ENCODE measurements around the gene RGS1. TPM values are rescaled to one million over a fixed set of nuclear protein-coding genes. Genes with fewer than 3 reads are reported as not detected.

Gene RGS1
- total RNA-seq, 1 experiment from 2014 or later = not detected

DNA sequence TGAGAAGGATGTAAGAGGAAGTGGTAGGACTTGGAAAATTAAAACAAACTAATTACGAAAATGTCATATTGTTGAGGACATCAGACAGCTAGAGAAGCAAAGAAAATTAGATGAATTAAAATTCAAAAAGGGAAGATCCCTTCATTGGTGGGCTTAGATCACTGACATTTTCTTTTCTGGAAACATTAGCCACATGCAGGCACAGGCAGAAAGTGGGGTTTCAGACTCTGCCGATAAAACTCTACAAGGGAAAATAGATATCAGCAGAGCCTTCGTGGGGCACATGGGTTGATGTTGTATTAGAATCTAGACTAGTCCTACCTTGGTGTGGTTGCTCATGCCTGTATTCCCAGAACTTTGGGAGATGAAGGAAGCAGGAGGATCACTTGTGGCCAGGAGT, 12.4 kb upstream of the RGS1 start:
- Histone ChIP-seq H3K36me3 (ENCODE audit: low read depth, low read length) (no peaks in the 10 kb centered on the region), H3K4me1 (ENCODE audit: insufficient read depth, low read length) (peaks cover 23% of the 10 kb centered on the region), H3K27me3 (ENCODE audit: low read length) (no peaks in the 10 kb centered on the region), H3K27ac (ENCODE audit: low read length) (no peak overlapping the region), H3F3A (ENCODE audit: low read length, unreplicated experiment) (no peaks in the 10 kb centered on the region), H3K79me2 (ENCODE audit: low read length) (no peaks in the 10 kb centered on the region), H2AFZ (ENCODE audit: low read length) (no peak overlapping the region), H3K9ac (ENCODE audit: low read length) (no peak overlapping the region), H4K20me1 (ENCODE audit: low read length) (no peaks in the 10 kb centered on the region), H3K4me3 (ENCODE audit: low read length) (no peak overlapping the region), H3K4me2 (ENCODE audit: low read length) (no peak overlapping the region), H3K9me3 (ENCODE audit: low read length) (no peaks in the 10 kb centered on the region), H3K9me2 (replicated peaks; ENCODE audit: low read length) (no peaks in the 10 kb centered on the region)
- POLR2A ChIA-PET (ENCODE audit: unreplicated experiment) = no interaction called here
- CTCF ChIA-PET = no interaction called here
- no peak for DNase-seq
- TF ChIP-seq EZH2phosphoT487 (IDR thresholded peaks at IDR 0.05; ENCODE audit: borderline replicate concordance, low read length) (no peak), EZH2 (IDR thresholded peaks at IDR 0.05; ENCODE audit: low read length, unreplicated experiment) (no peak)
- TF ChIP-seq, protein P1, sequence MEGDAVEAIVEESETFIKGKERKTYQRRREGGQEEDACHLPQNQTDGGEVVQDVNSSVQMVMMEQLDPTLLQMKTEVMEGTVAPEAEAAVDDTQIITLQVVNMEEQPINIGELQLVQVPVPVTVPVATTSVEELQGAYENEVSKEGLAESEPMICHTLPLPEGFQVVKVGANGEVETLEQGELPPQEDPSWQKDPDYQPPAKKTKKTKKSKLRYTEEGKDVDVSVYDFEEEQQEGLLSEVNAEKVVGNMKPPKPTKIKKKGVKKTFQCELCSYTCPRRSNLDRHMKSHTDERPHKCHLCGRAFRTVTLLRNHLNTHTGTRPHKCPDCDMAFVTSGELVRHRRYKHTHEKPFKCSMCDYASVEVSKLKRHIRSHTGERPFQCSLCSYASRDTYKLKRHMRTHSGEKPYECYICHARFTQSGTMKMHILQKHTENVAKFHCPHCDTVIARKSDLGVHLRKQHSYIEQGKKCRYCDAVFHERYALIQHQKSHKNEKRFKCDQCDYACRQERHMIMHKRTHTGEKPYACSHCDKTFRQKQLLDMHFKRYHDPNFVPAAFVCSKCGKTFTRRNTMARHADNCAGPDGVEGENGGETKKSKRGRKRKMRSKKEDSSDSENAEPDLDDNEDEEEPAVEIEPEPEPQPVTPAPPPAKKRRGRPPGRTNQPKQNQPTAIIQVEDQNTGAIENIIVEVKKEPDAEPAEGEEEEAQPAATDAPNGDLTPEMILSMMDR (conservative IDR thresholded peaks at IDR 0.05; ENCODE audit: low read depth, low read length) = no peak
- ATAC-seq = no peak
- intact Hi-C loops (cut with micrococcal nuclease) = no loop called here
- no TSS peak for BruUV-seq (replicated peaks)

DNA sequence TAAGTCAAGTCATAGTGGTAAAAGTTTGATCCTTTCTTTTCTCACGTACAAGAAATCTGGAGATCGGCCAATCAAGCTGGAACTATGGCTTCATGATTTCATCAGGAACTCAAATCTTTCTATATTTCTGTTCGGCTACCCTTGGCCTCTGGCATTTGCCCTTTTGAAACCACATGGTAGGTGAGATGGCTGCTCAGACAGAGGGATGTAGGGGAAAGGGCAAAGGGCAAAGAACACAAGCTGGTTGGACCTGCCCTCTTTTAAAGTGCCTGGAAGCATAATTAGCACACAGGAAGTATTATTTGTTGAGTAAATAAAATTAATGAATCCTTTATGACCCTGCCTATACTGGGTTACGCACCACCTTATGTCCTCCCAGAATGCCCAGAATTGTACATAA, 11.5 kb upstream of the RGS1 start:
- intact Hi-C loops (cut with micrococcal nuclease) = no loop called here
- no peaks in the 10 kb centered on the region for H3K9me3 ChIP-seq (ENCODE audit: low read length)
- ChIA-PET CTCF (no interaction called here), POLR2A (ENCODE audit: unreplicated experiment) (no interaction called here)
- H2AFZ ChIP-seq (ENCODE audit: low read length) = no peak overlapping the region
- no peak overlapping the region for H3K27ac ChIP-seq (ENCODE audit: low read length)
- TF ChIP-seq EZH2phosphoT487 (IDR thresholded peaks at IDR 0.05; ENCODE audit: borderline replicate concordance, low read length) (no peak), EZH2 (IDR thresholded peaks at IDR 0.05; ENCODE audit: low read length, unreplicated experiment) (no peak)
- TF ChIP-seq, protein P1 (conservative IDR thresholded peaks at IDR 0.05; ENCODE audit: low read depth, low read length) = no peak
- H3K36me3 ChIP-seq (ENCODE audit: low read depth, low read length) = no peaks in the 10 kb centered on the region
- no peaks in the 10 kb centered on the region for H3K9me2 ChIP-seq (replicated peaks; ENCODE audit: low read length)
- no peak overlapping the region for H3K4me2 ChIP-seq (ENCODE audit: low read length)
- DNase-seq = no peak
- no peaks in the 10 kb centered on the region for H3K27me3 ChIP-seq (ENCODE audit: low read length)
- H3F3A ChIP-seq (ENCODE audit: low read length, unreplicated experiment) = no peaks in the 10 kb centered on the region
- H3K9ac ChIP-seq (ENCODE audit: low read length) = no peak overlapping the region
- no peaks in the 10 kb centered on the region for H4K20me1 ChIP-seq (ENCODE audit: low read length)
- H3K79me2 ChIP-seq (ENCODE audit: low read length) = no peaks in the 10 kb centered on the region
- peaks cover 16% of the 10 kb centered on the region for H3K4me1 ChIP-seq (ENCODE audit: insufficient read depth, low read length)
- BruUV-seq (replicated peaks) = no TSS peak
- no peak overlapping the region for H3K4me3 ChIP-seq (ENCODE audit: low read length)
- ATAC-seq = no peak

DNA sequence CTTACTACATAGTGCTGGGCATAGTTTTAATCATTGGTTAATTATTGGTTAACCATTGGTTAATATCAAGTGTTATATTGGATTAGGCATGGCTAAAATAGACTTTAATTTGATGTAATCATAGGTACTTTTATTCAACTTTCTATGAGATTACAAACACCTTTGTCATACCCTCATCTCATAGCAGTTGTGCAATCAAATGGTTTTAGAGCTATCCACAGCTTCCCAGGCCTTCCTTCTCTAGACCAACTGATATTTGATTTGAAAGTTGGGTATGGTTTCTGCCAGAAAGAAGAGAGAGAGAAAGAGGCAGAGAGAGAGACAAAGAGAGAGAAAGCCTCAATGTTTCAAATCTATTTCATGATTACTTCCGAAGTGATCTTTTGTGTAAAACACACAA, 9.6 kb upstream of the RGS1 start:
- Histone ChIP-seq H3K27me3 (ENCODE audit: low read length) (no peaks in the 10 kb centered on the region), H3K9me2 (replicated peaks; ENCODE audit: low read length) (no peaks in the 10 kb centered on the region), H3K4me1 (ENCODE audit: insufficient read depth, low read length) (no peaks in the 10 kb centered on the region), H3F3A (ENCODE audit: low read length, unreplicated experiment) (no peaks in the 10 kb centered on the region), H3K36me3 (ENCODE audit: low read depth, low read length) (no peaks in the 10 kb centered on the region), H3K9me3 (ENCODE audit: low read length) (no peaks in the 10 kb centered on the region), H3K79me2 (ENCODE audit: low read length) (no peaks in the 10 kb centered on the region), H3K9ac (ENCODE audit: low read length) (no peak overlapping the region), H3K27ac (ENCODE audit: low read length) (no peak overlapping the region), H4K20me1 (ENCODE audit: low read length) (no peaks in the 10 kb centered on the region), H3K4me2 (ENCODE audit: low read length) (no peak overlapping the region), H3K4me3 (ENCODE audit: low read length) (no peak overlapping the region), H2AFZ (ENCODE audit: low read length) (no peak overlapping the region)
- ChIA-PET POLR2A (ENCODE audit: unreplicated experiment) (no interaction called here), CTCF (no interaction called here)
- intact Hi-C loops (cut with micrococcal nuclease) = no loop called here
- ATAC-seq = no peak
- TF ChIP-seq EZH2phosphoT487 (IDR thresholded peaks at IDR 0.05; ENCODE audit: borderline replicate concordance, low read length) (no peak), EZH2 (IDR thresholded peaks at IDR 0.05; ENCODE audit: low read length, unreplicated experiment) (no peak)
- TF ChIP-seq, protein P1 (conservative IDR thresholded peaks at IDR 0.05; ENCODE audit: low read depth, low read length) = no peak
- DNase-seq = no peak
- BruUV-seq (replicated peaks) = no TSS peak
